ENCODE measurements around the gene SLC4A1.

DNA sequence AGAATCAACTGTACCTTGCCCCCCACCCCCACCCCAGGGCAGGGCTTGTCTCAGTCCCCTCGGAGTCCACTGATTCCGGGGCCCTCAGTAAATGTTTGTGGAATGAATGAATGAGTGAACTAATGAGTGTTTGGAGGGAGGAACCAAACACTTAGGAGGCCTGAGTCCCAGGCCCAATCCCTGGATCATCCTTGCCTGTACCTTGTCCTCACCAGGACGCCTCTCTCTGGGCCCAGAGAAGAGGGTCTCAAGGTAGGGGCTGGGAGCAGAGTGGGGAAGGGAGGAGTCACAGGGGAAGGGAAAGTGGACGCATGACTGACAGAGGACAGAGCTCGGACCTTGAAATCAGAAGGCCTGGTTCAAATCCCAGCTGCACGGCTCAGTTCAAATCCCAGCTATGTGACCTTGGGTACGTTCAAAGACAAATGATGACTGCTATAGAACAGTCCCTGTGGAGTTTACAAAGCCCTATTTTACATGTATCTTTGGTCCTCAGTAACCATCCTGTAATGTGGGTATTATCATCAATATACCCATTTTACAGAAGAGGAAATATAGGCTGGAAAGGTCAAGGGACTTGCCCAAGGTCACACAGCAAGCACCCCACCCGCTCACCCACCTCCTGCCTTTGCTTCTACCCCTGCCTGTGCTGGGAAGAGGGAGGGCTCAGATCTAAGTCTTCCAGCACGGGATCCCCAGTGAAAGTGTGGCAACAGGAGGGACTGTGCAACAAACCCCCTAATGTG lies 18.3 kb downstream of the SLC4A1 start:
- no peak for TF ChIP-seq POLR2A (IDR thresholded peaks at IDR 0.05)
- TF ChIP-seq, protein P1, sequence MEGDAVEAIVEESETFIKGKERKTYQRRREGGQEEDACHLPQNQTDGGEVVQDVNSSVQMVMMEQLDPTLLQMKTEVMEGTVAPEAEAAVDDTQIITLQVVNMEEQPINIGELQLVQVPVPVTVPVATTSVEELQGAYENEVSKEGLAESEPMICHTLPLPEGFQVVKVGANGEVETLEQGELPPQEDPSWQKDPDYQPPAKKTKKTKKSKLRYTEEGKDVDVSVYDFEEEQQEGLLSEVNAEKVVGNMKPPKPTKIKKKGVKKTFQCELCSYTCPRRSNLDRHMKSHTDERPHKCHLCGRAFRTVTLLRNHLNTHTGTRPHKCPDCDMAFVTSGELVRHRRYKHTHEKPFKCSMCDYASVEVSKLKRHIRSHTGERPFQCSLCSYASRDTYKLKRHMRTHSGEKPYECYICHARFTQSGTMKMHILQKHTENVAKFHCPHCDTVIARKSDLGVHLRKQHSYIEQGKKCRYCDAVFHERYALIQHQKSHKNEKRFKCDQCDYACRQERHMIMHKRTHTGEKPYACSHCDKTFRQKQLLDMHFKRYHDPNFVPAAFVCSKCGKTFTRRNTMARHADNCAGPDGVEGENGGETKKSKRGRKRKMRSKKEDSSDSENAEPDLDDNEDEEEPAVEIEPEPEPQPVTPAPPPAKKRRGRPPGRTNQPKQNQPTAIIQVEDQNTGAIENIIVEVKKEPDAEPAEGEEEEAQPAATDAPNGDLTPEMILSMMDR (IDR thresholded peaks at IDR 0.05): no peak

All from testis (tissue), 2 donors.